ENCODE data around the gene PCMTD2. TPM values are rescaled to one million over a fixed set of nuclear protein-coding genes. Genes with fewer than 3 reads are reported as not detected.

PCMTD2 gene
- total and polyA plus RNA-seq, 2 of the 8 experiments (the other 6 are each of a cell fraction or from before 2014, with no cell fraction given): 21.4 to 55.1 TPM

DNA sequence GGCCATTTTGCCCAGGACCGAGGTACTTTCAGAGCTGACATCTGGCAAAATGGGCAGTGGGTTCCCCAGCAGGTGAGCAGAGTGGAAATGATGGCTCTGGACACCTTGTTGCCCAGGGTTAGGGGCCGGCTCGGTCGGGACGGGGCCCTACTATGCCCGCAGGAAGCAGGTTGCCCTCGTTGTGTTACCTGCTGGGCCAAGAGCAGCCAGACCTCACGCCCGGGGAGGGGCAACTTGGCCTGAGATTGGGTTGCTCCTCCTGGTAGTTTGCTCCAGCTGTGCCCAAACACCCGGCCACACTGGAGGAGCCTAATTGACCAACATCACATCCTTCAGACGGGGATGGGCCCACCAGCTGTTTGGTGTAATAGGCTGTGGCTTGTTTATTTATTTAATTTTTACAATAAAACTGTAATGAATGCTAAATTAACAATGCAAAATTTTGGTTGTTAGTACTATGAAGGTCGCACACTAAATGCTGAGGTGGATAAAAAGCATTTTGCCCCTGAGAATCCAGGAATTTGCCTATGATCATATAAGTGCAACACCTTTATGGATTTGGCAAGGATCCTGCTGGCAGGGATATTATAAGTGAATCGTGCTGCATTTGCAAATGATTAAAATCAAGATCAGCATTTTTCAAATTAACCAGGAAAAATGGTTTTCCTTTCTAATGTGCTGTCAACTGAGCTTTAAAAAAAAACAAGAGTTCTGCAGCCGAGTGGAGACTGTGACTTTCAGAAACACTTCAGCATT, 26.6 kb upstream of the PCMTD2 start (continued):
- TF ChIP-seq, protein P1, sequence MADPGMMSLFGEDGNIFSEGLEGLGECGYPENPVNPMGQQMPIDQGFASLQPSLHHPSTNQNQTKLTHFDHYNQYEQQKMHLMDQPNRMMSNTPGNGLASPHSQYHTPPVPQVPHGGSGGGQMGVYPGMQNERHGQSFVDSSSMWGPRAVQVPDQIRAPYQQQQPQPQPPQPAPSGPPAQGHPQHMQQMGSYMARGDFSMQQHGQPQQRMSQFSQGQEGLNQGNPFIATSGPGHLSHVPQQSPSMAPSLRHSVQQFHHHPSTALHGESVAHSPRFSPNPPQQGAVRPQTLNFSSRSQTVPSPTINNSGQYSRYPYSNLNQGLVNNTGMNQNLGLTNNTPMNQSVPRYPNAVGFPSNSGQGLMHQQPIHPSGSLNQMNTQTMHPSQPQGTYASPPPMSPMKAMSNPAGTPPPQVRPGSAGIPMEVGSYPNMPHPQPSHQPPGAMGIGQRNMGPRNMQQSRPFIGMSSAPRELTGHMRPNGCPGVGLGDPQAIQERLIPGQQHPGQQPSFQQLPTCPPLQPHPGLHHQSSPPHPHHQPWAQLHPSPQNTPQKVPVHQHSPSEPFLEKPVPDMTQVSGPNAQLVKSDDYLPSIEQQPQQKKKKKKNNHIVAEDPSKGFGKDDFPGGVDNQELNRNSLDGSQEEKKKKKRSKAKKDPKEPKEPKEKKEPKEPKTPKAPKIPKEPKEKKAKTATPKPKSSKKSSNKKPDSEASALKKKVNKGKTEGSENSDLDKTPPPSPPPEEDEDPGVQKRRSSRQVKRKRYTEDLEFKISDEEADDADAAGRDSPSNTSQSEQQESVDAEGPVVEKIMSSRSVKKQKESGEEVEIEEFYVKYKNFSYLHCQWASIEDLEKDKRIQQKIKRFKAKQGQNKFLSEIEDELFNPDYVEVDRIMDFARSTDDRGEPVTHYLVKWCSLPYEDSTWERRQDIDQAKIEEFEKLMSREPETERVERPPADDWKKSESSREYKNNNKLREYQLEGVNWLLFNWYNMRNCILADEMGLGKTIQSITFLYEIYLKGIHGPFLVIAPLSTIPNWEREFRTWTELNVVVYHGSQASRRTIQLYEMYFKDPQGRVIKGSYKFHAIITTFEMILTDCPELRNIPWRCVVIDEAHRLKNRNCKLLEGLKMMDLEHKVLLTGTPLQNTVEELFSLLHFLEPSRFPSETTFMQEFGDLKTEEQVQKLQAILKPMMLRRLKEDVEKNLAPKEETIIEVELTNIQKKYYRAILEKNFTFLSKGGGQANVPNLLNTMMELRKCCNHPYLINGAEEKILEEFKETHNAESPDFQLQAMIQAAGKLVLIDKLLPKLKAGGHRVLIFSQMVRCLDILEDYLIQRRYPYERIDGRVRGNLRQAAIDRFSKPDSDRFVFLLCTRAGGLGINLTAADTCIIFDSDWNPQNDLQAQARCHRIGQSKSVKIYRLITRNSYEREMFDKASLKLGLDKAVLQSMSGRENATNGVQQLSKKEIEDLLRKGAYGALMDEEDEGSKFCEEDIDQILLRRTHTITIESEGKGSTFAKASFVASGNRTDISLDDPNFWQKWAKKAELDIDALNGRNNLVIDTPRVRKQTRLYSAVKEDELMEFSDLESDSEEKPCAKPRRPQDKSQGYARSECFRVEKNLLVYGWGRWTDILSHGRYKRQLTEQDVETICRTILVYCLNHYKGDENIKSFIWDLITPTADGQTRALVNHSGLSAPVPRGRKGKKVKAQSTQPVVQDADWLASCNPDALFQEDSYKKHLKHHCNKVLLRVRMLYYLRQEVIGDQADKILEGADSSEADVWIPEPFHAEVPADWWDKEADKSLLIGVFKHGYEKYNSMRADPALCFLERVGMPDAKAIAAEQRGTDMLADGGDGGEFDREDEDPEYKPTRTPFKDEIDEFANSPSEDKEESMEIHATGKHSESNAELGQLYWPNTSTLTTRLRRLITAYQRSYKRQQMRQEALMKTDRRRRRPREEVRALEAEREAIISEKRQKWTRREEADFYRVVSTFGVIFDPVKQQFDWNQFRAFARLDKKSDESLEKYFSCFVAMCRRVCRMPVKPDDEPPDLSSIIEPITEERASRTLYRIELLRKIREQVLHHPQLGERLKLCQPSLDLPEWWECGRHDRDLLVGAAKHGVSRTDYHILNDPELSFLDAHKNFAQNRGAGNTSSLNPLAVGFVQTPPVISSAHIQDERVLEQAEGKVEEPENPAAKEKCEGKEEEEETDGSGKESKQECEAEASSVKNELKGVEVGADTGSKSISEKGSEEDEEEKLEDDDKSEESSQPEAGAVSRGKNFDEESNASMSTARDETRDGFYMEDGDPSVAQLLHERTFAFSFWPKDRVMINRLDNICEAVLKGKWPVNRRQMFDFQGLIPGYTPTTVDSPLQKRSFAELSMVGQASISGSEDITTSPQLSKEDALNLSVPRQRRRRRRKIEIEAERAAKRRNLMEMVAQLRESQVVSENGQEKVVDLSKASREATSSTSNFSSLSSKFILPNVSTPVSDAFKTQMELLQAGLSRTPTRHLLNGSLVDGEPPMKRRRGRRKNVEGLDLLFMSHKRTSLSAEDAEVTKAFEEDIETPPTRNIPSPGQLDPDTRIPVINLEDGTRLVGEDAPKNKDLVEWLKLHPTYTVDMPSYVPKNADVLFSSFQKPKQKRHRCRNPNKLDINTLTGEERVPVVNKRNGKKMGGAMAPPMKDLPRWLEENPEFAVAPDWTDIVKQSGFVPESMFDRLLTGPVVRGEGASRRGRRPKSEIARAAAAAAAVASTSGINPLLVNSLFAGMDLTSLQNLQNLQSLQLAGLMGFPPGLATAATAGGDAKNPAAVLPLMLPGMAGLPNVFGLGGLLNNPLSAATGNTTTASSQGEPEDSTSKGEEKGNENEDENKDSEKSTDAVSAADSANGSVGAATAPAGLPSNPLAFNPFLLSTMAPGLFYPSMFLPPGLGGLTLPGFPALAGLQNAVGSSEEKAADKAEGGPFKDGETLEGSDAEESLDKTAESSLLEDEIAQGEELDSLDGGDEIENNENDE (IDR thresholded peaks at IDR 0.05; ENCODE audit: insufficient replicate concordance, low read length): no peak
- TF ChIP-seq EGR1 (IDR thresholded peaks at IDR 0.05; ENCODE audit: borderline replicate concordance, low read depth, low read length): no peak
- no peak for TF ChIP-seq SRF (IDR thresholded peaks at IDR 0.05; ENCODE audit: low read depth, low read length)
